Forelimb muscle (tissue), 1 donor: ENCODE data around the gene RPS29. TPM values are rescaled to one million over a fixed set of nuclear protein-coding genes. Genes with fewer than 3 reads are reported as not detected.
A peak's percentile ranks its signal among the peaks of the same experiment; 100 is the strongest.
"Not testable (repeated sequence)": the region's sequence is repeated elsewhere in the genome, so short reads cannot be mapped to it uniquely, and the experiment has no call there.

Experiments
- DNase-seq: peaks from one replicate; pipeline ENCODE4 v3.0.0-alpha.2; 2013; ENCODE audit warnings: low read depth
- polyA plus RNA-seq: library from polyadenylated mRNA; unstranded; fragments of 120-200 nt; gene quantifications from one replicate; pipeline ENCODE4 v1.2.1, GENCODE V29; 2013; ENCODE audit not compliant: insufficient read length

The RPS29 gene
- polyA plus RNA-seq, 1 donor, result 2,167 TPM

- peak; percentile 40 for DNase-seq
These were observed 12.5 kb upstream of the RPS29 start, which contains the start of gene LRR1 for GRCh38 chr14:49598485-49599300. LRR1 (plus strand) TSS chr14:49598940; CDS start chr14:49599021, 81 bp downstream.

- DNase-seq, result no peak
These were observed 12.0 kb upstream of the RPS29 start for GRCh38 chr14:49598189-49598484.

GRCh38 chr14:49594347-49595091, 8.3 kb upstream of the RPS29 start:
- DNase-seq, result peak; percentile 20

GRCh38 chr14:49593016-49593415, 6.8 kb upstream of the RPS29 start:
- DNase-seq, result no peak

- no peak for DNase-seq
These were observed 3.2 kb upstream of the RPS29 start for GRCh38 chr14:49589387-49589786.

GRCh38 chr14:49586673-49587460, 687 bp upstream of the RPS29 start:
- peak; percentile 47 for DNase-seq

- not testable (repeated sequence) for DNase-seq
These were observed 1.1 kb downstream of the RPS29 start for GRCh38 chr14:49584981-49585640.

GRCh38 chr14:49584058-49584457, 2.1 kb downstream of the RPS29 start:
- DNase-seq, result no peak

- no peak for DNase-seq
These were observed 2.6 kb downstream of the RPS29 start for GRCh38 chr14:49583629-49584028.

GRCh38 chr14:49582113-49582977, 3.8 kb downstream of the RPS29 start:
- DNase-seq, result no peak

- no peak for DNase-seq
These were observed 4.7 kb downstream of the RPS29 start for GRCh38 chr14:49581209-49582112.

- no peak for DNase-seq
These were observed 6.3 kb downstream of the RPS29 start for GRCh38 chr14:49579841-49580240.

- DNase-seq, result no peak
These were observed 8.0 kb downstream of the RPS29 start for GRCh38 chr14:49578141-49578540.

- DNase-seq, result no peak
These were observed 12.1 kb downstream of the RPS29 start for GRCh38 chr14:49574038-49574437.

GRCh38 chr14:49569281-49569680, 16.9 kb downstream of the RPS29 start:
- DNase-seq, result no peak

GRCh38 chr14:49566714-49567113, 19.5 kb downstream of the RPS29 start:
- DNase-seq, result no peak

GRCh38 chr14:49559979-49560768, 26.0 kb downstream of the RPS29 start:
- DNase-seq, result no peak

- no peak for DNase-seq
These were observed 32.3 kb downstream of the RPS29 start for GRCh38 chr14:49553892-49554291.

GRCh38 chr14:49553106-49553505, 33.1 kb downstream of the RPS29 start:
- DNase-seq, result no peak
